H1 (cell line): Measurements from ENCODE around the gene HOOK1. TPM values are rescaled to one million over a fixed set of nuclear protein-coding genes. Genes with fewer than 3 reads are reported as not detected.
A peak's percentile ranks its signal among the peaks of the same experiment; 100 is the strongest.

ENCODE experiments used
- CTCF ChIA-PET: fragments of 300-600 bp; sonication (Branson Sonifier 250); formaldehyde crosslinking; loops from one replicate; lab custom pipeline; 2021; ENCODE audit not compliant: partially characterized antibody; lab: Charles Lee
- POLR2A ChIA-PET: fragments of 300-600 bp; sonication (Branson Sonifier 250); formaldehyde crosslinking; loops from one replicate; lab custom pipeline; 2021; ENCODE audit warnings: inconsistent platforms; ENCODE audit not compliant: partially characterized antibody; lab: Charles Lee
- DNase-seq, 2 experiments: peaks; one replicate each; pipeline versions ENCODE4 v3.0.0 to v3.0.0-alpha.2; 2010 to 2022; ENCODE audit warnings: low spot score in 2 of 2, low read depth in 1 of 2, mixed read lengths in 1 of 2
- FAIRE-seq: peaks from 2 replicates; lab custom pipeline; 2011; peaks lifted over from hg19 to GRCh38; lab: Jason Lieb, UNC
- H2AFZ ChIP-seq: 2 replicates; pipeline ENCODE4 v1.8.1; 2012; ENCODE audit warnings: low read length, inconsistent platforms
- H2AK5ac ChIP-seq: 2 replicates; pipeline ENCODE4 v1.6.1; 2013; ENCODE audit warnings: low read depth, low read length
- H2BK120ac ChIP-seq: replicated peaks from 2 replicates; pipeline ENCODE3; 2013; ENCODE audit warnings: low read depth, low read length, inconsistent platforms
- H2BK12ac ChIP-seq: 2 replicates; pipeline ENCODE4 v1.6.1; 2013; ENCODE audit warnings: low read depth, low read length
- H2BK15ac ChIP-seq: 2 replicates; pipeline ENCODE4 v1.6.1; 2013; ENCODE audit warnings: low read length
- H2BK20ac ChIP-seq: 2 replicates; pipeline ENCODE4 v1.6.1; 2013; ENCODE audit warnings: low read length
- H2BK5ac ChIP-seq: 2 replicates; pipeline ENCODE4 v1.6.1; 2013; ENCODE audit warnings: low read depth, low read length
- H3K14ac ChIP-seq: 2 replicates; pipeline ENCODE4 v1.6.1; 2013; ENCODE audit warnings: inconsistent platforms; ENCODE audit not compliant: insufficient read length
- H3K18ac ChIP-seq: 2 replicates; pipeline ENCODE4 v1.6.1; 2013; ENCODE audit warnings: low read length; ENCODE audit errors: extremely low read depth
- H3K23ac ChIP-seq: 2 replicates; pipeline ENCODE4 v1.6.1; 2013; ENCODE audit warnings: inconsistent platforms; ENCODE audit not compliant: insufficient read length
- H3K23me2 ChIP-seq: 2 replicates; pipeline ENCODE4 v1.6.1; 2013; ENCODE audit warnings: low read depth, low read length
- H3K27ac ChIP-seq: 2 replicates; pipeline ENCODE4 v1.6.1; 2011; ENCODE audit warnings: low read depth, low read length, inconsistent platforms
- H3K27me3 ChIP-seq, 4 experiments: replicated peaks in 1 of 4; 1 replicate in 1 of 4; 2 replicates in 3 of 4; pipeline versions ENCODE4 v1.6.1 to v1.8.1; 2011 to 2013; ENCODE audit warnings: low read length in 3 of 4, mild to moderate bottlenecking in 3 of 4, inconsistent platforms in 2 of 4, mixed read lengths in 2 of 4, moderate library complexity in 1 of 4; ENCODE audit not compliant: control insufficient read depth in 3 of 4, insufficient read depth in 3 of 4; ENCODE audit errors: extremely low read depth in 1 of 4
- H3K36me3 ChIP-seq, 4 experiments: 2 replicates each; pipeline versions ENCODE4 v1.6.1 to v1.8.1; 2011 to 2013; ENCODE audit warnings: mild to moderate bottlenecking in 4 of 4, low read length in 3 of 4, moderate library complexity in 2 of 4, control low read depth in 1 of 4, inconsistent platforms in 1 of 4; ENCODE audit not compliant: insufficient read depth in 4 of 4, control insufficient read depth in 2 of 4
- H3K4ac ChIP-seq: replicated peaks from 2 replicates; pipeline ENCODE3; 2013; ENCODE audit warnings: low read length, low read depth, mixed read lengths, inconsistent platforms; ENCODE audit not compliant: insufficient read length
- H3K4me1 ChIP-seq, 4 experiments: replicated peaks in 1 of 4; 1 replicate in 1 of 4; 2 replicates in 3 of 4; pipeline versions ENCODE4 v1.6.1 to v1.8.1; 2011 to 2013; ENCODE audit warnings: low read length in 3 of 4, inconsistent platforms in 2 of 4, mixed read lengths in 1 of 4; ENCODE audit not compliant: insufficient read depth in 4 of 4, control insufficient read depth in 3 of 4
- H3K4me2 ChIP-seq, 2 experiments: 2 replicates each; pipeline versions ENCODE4 v1.6.1 to v1.8.1; 2011 to 2013; ENCODE audit warnings: low read depth in 2 of 2, low read length in 2 of 2, control low read depth in 1 of 2, inconsistent platforms in 1 of 2, mild to moderate bottlenecking in 1 of 2; ENCODE audit not compliant: insufficient read depth in 1 of 2
- H3K4me3 ChIP-seq, 4 experiments: fragments of 200-600, 300-600 bp in 1 of 4; sonication (generic), shearing (Covaris generic), sonication (Bioruptor Twin) in 1 of 4; 2 replicates each; pipeline versions ENCODE4 v1.5.1 to v1.8.1; 2011 to 2016; ENCODE audit warnings: low read length in 4 of 4, low read depth in 3 of 4, control low read depth in 2 of 4, inconsistent platforms in 2 of 4, mild to moderate bottlenecking in 2 of 4, mixed read lengths in 1 of 4, moderate library complexity in 1 of 4; ENCODE audit not compliant: insufficient read depth in 2 of 4; ENCODE audit errors: extremely low read depth in 1 of 4
- H3K56ac ChIP-seq: replicated peaks from 2 replicates; pipeline ENCODE3; 2013; ENCODE audit warnings: low read depth, mild to moderate bottlenecking, mixed read lengths, low read length, inconsistent platforms; ENCODE audit not compliant: insufficient read length
- H3K79me1 ChIP-seq: 2 replicates; pipeline ENCODE4 v1.6.1; 2013; ENCODE audit warnings: low read depth, low read length, control low read depth
- H3K79me2 ChIP-seq, 2 experiments: 2 replicates each; pipeline versions ENCODE4 v1.6.1 to v1.8.1; 2012 to 2013; ENCODE audit warnings: low read length in 2 of 2, mild to moderate bottlenecking in 2 of 2, inconsistent platforms in 1 of 2; ENCODE audit not compliant: insufficient read depth in 2 of 2, control insufficient read depth in 1 of 2
- H3K9ac ChIP-seq, 4 experiments: replicated peaks in 1 of 4; 1 replicate in 1 of 4; 2 replicates in 3 of 4; pipeline versions ENCODE4 v1.6.1 to v1.8.1; 2011 to 2013; ENCODE audit warnings: low read depth in 3 of 4, low read length in 3 of 4, control low read depth in 2 of 4, mild to moderate bottlenecking in 2 of 4, moderate library complexity in 2 of 4, inconsistent platforms in 1 of 4; ENCODE audit errors: extremely low read depth in 1 of 4
- H3K9me3 ChIP-seq, 2 experiments: 2 replicates each; pipeline versions ENCODE4 v1.6.1 to v1.8.1; 2012 to 2013; ENCODE audit warnings: mild to moderate bottlenecking in 2 of 2, moderate library complexity in 2 of 2, control low read depth in 1 of 2, inconsistent platforms in 1 of 2, low read depth in 1 of 2, low read length in 1 of 2, mixed read lengths in 1 of 2; ENCODE audit not compliant: insufficient read depth in 2 of 2
- H4K20me1 ChIP-seq, 2 experiments: replicated peaks in 1 of 2; 2 replicates each; pipeline versions ENCODE3 to v1.8.1; 2011 to 2013; ENCODE audit warnings: inconsistent platforms in 2 of 2, low read length in 2 of 2, mild to moderate bottlenecking in 1 of 2; ENCODE audit not compliant: insufficient read depth in 2 of 2, control insufficient read depth in 1 of 2
- H4K5ac ChIP-seq: 2 replicates; pipeline ENCODE4 v1.6.1; 2013; ENCODE audit warnings: low read length, low read depth, mixed read lengths, inconsistent platforms; ENCODE audit not compliant: insufficient read length
- H4K8ac ChIP-seq: 2 replicates; pipeline ENCODE4 v1.8.0; 2013; ENCODE audit warnings: mild to moderate bottlenecking, moderate library complexity, low read length, inconsistent platforms; ENCODE audit not compliant: insufficient read depth; ENCODE audit errors: extremely low read depth
- H4K91ac ChIP-seq: replicated peaks from 2 replicates; pipeline ENCODE3; 2013; ENCODE audit warnings: low read length, mixed read lengths, inconsistent platforms; ENCODE audit not compliant: insufficient read length
- CBX8 ChIP-seq: fragments of 300-800, 300-1000 bp; sonication (generic); IDR thresholded peaks from 2 replicates; pipeline ENCODE4 v1.7.1; 2016; ENCODE audit warnings: low read depth, low read length, borderline replicate concordance
- YY1 ChIP-seq: IDR thresholded peaks from 2 replicates; pipeline ENCODE4 v1.6.1; 2011; ENCODE audit warnings: low read depth, mild to moderate bottlenecking, low read length
- WGBS, 2 experiments: shearing (Covaris generic) in 1 of 2; methylation state at CpG; one replicate each; pipeline versions ENCODE4 v1.1.6 to v1.1.7; 2013 to 2015; ENCODE audit warnings: low lambda C conversion rate in 2 of 2, mixed read lengths in 2 of 2, inconsistent platforms in 1 of 2, low coverage in 1 of 2, missing lambda C conversion rate in 1 of 2; ENCODE audit not compliant: insufficient replicate concordance in 2 of 2, insufficient coverage in 1 of 2, insufficient read length in 1 of 2; ENCODE audit errors: extremely low coverage in 1 of 2, missing lambda C conversion rate in 1 of 2; 5-methylcytosine and 5-hydroxymethylcytosine counted together
- polyA plus RNA-seq, 7 experiments: library from polyadenylated mRNA; depleted of rRNA in 3 of 7; stranded (reverse) in 5 of 7; unstranded in 2 of 7; fragments of >200 nt in 5 of 7; fragments of 200-250 nt in 2 of 7; gene quantifications; 1 replicate in 5 of 7; 2 replicates in 1 of 7; 4 replicates in 1 of 7; pipeline versions ENCODE4 v1.2.1 to v1.2.3, GENCODE V29; 2011 to 2013; ENCODE audit warnings: missing spikeins in 2 of 7, mixed read lengths in 2 of 7
- total RNA-seq: library from RNA; stranded (reverse); fragmentation: NEBNext Ultra II Directional; extraction: Animal tissue kit (Norgen Biotek cat#: 25700); gene quantifications from 2 replicates; pipeline ENCODE4 v1.2.1, GENCODE V29; 2021

HOOK1 gene
- total and polyA plus RNA-seq, 2 of the 8 experiments (the other 6 are each of a cell fraction or from before 2014, with no cell fraction given): 5.6 to 34.5 TPM

DNA sequence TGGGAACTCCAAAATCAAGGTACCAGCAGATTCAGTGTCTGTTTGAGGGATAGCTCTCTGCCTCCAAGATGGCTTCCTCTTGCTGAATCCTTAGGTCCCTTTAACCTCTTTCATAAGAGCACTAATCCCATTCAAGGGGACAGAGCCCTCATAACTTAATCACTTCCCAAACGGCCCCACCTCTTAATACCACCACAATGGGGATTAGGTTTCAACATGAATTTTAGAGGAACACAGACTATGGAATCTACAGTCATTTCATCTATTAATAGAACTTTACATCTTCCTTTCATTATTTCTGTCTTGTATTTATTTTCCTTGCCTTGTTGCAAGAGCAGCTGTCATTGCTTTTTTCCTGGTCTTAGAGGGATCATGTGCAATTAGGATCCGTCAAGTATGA is 30.3 kb downstream of the HOOK1 start:
- H2BK15ac ChIP-seq: no peak overlapping the region
- H4K5ac ChIP-seq: no peak overlapping the region
- no peaks in the 10 kb centered on the region for H3K27me3 ChIP-seq
- peaks cover 3 to 62% (median 17%) of the 10 kb centered on the region in 4 experiments; a peak in 7 of 8 replicates for H3K36me3 ChIP-seq
- H3K27ac ChIP-seq: no peak overlapping the region
- H2BK12ac ChIP-seq: no peak overlapping the region
- peaks cover 0 to 2% of the 10 kb centered on the region in 2 experiments for H4K20me1 ChIP-seq
- H2AFZ ChIP-seq: no peak overlapping the region
- no peak overlapping the region for H3K9ac ChIP-seq
- ChIA-PET POLR2A (no interaction called here), CTCF (interaction anchor here (0.9 kb wide), 1 partner anchor 12 kb away, joined by 3 read pairs; no protein-coding TSS in a partner anchor)
- no peak overlapping the region for H3K4ac ChIP-seq
- no peak overlapping the region for H2BK20ac ChIP-seq
- TF ChIP-seq YY1 (0 out of 2 replicates have a peak, but pooled peaks have one; percentile 19), CBX8 (no peak)
- no peaks in the 10 kb centered on the region for H3K9me3 ChIP-seq
- H3K56ac ChIP-seq: no peak overlapping the region
- H3K23me2 ChIP-seq: no peaks in the 10 kb centered on the region
- DNase-seq (no peak), FAIRE-seq (no peak)
- H4K91ac ChIP-seq: no peak overlapping the region
- no peak overlapping the region for H3K4me3 ChIP-seq
- H3K14ac ChIP-seq: no peak overlapping the region
- H3K79me1 ChIP-seq: no peaks in the 10 kb centered on the region
- H3K79me2 ChIP-seq: no peaks in the 10 kb centered on the region
- no peak overlapping the region for H3K4me2 ChIP-seq
- no peaks in the 10 kb centered on the region for H3K4me1 ChIP-seq
- H3K18ac ChIP-seq: no peak overlapping the region
- H4K8ac ChIP-seq: no peak overlapping the region
- H2AK5ac ChIP-seq: no peak overlapping the region
- H2BK120ac ChIP-seq: no peak overlapping the region
- H3K23ac ChIP-seq: no peak overlapping the region
- H2BK5ac ChIP-seq: no peak overlapping the region
- WGBS, 2 experiments: 67% methylated on average over 2 of the region's 2 CpGs; no CpG with 5 or more reads in 1 of the 2 experiments
